OCI-LY7 (cell line): ENCODE measurements around the gene NIP7. TPM values are rescaled to one million over a fixed set of nuclear protein-coding genes. Genes with fewer than 3 reads are reported as not detected.

ENCODE experiments used
- BruUV-seq: library from RNA; stranded (reverse); fragments of 400-500 nt; replicated peaks from 2 replicates; lab custom pipeline; 2021; lab: Mats Ljungman, UMichigan
- CTCF ChIA-PET: fragments of 300-600 bp; sonication (Branson Sonifier 250); formaldehyde crosslinking; loops from one replicate; lab custom pipeline; 2022; ENCODE audit warnings: antibody characterized with exemption; ENCODE audit not compliant: unreplicated experiment; lab: Charles Lee
- POLR2A ChIA-PET: fragments of 300-600 bp; sonication (Branson Sonifier 250); formaldehyde crosslinking; loops from one replicate; lab custom pipeline; 2022; ENCODE audit warnings: antibody characterized with exemption; lab: Charles Lee
- DNase-seq: peaks from one replicate; pipeline ENCODE4 v3.0.0-alpha.2; 2015; ENCODE audit warnings: low spot score
- H2AFZ ChIP-seq: fragments of 200-600 bp; sonication (generic), shearing (Covaris generic); 2 replicates; pipeline ENCODE4 v1.6.1; 2014; ENCODE audit warnings: mild to moderate bottlenecking, antibody characterized with exemption, low read length, moderate library complexity
- H3K27ac ChIP-seq: fragments of 200-600 bp; sonication (generic); 2 replicates; pipeline ENCODE4 v1.5.1; 2014; ENCODE audit warnings: mixed run types, low read depth, mild to moderate bottlenecking, moderate library complexity, low read length, inconsistent platforms; ENCODE audit not compliant: poor library complexity, severe bottlenecking
- H3K36me3 ChIP-seq: fragments of 200-600 bp; sonication (generic); 2 replicates; pipeline ENCODE4 v1.6.1; 2014; ENCODE audit warnings: mild to moderate bottlenecking, antibody characterized with exemption, low read length, moderate library complexity, mixed read lengths; ENCODE audit not compliant: insufficient read depth
- H3K4me1 ChIP-seq: fragments of 200-600 bp; sonication (generic); 2 replicates; pipeline ENCODE4 v1.5.1; 2014; ENCODE audit warnings: mild to moderate bottlenecking, low read length; ENCODE audit not compliant: insufficient read depth, poor library complexity, severe bottlenecking
- H3K4me2 ChIP-seq: fragments of 200-600 bp; sonication (generic); 2 replicates; pipeline ENCODE4 v1.6.1; 2014; ENCODE audit warnings: mild to moderate bottlenecking, low read length
- H3K4me3 ChIP-seq: fragments of 200-600 bp; sonication (generic); 2 replicates; pipeline ENCODE4 v1.5.1; 2014; ENCODE audit warnings: mild to moderate bottlenecking, low read depth, low read length; ENCODE audit not compliant: poor library complexity, severe bottlenecking
- H3K79me2 ChIP-seq: fragments of 200-600 bp; sonication (generic); 2 replicates; pipeline ENCODE4 v1.6.1; 2016; ENCODE audit warnings: low read depth, mild to moderate bottlenecking, low read length, moderate library complexity, mixed read lengths; ENCODE audit not compliant: insufficient read depth
- H3K9me2 ChIP-seq: fragments of 200-600 bp; sonication (generic); 2 replicates; pipeline ENCODE4 v1.6.1; 2016; ENCODE audit warnings: mild to moderate bottlenecking, low read length, mixed read lengths; ENCODE audit not compliant: insufficient read depth
- H3K9me3 ChIP-seq: fragments of 200-600 bp; sonication (generic); 2 replicates; pipeline ENCODE4 v1.6.1; 2014; ENCODE audit warnings: mild to moderate bottlenecking, mixed run types, low read length, mixed read lengths
- H4K20me1 ChIP-seq: fragments of 200-600 bp; sonication (generic); 2 replicates; pipeline ENCODE4 v1.6.1; 2014; ENCODE audit warnings: mild to moderate bottlenecking, antibody characterized with exemption, low read length, moderate library complexity, mixed read lengths; ENCODE audit not compliant: insufficient read depth
- CTCF ChIP-seq: fragments of 200-600 bp; sonication (generic); conservative IDR thresholded peaks from 2 replicates; pipeline ENCODE4 v1.5.1; 2014; ENCODE audit warnings: mild to moderate bottlenecking, antibody characterized with exemption, low read length, moderate library complexity, mixed read lengths
- EZH2phosphoT487 ChIP-seq: fragments of 200-600 bp; sonication (generic); IDR thresholded peaks from 2 replicates; pipeline ENCODE4 v1.6.1; 2018; ENCODE audit warnings: low read depth, borderline replicate concordance, mild to moderate bottlenecking, mixed run types, antibody characterized with exemption, low read length, moderate library complexity, mixed read lengths
- intact Hi-C: fragments of 100-400 bp; cut with micrococcal nuclease; formaldehyde crosslinking; loops from one replicate; pipeline ENCODE4 v1.10.0; 2022; ENCODE audit not compliant: unreplicated experiment
- total RNA-seq, 2 experiments: library from RNA; depleted of rRNA in 1 of 2; stranded (reverse); fragments of >200 nt in 1 of 2; shearing (Covaris generic) in 1 of 2; gene quantifications; 2 replicates each; pipeline ENCODE4 v1.2.3, GENCODE V29; 2014 to 2022

Gene NIP7
- total RNA-seq, 2 experiments from 2014 or later = 39.7 to 49.1 TPM

DNA sequence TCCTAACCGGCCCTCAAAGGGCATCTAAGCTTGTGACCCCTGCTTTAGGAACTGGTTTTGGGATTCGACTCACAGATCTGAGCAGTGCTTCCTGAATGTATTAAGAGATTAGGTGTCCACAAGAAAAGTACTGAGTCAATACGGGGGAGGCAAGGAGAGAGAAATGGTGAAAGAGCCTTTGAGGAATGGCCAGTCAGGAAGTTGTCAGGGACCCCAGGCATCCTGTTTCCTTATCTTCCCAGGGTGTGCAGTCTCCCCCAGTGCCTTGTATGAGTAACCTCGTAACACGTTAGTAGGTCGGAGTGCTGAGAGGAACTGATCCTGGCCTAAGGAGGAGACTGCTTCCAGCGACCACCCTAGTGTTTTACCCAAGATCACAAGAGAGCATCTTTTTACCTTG, 28.4 kb downstream of the NIP7 start:
- Histone ChIP-seq H3K4me2 (no peak overlapping the region), H3K27ac (no peak overlapping the region), H3K36me3 (peaks cover 100% of the 10 kb centered on the region), H3K4me1 (peaks cover 36% of the 10 kb centered on the region), H3K9me3 (0 out of 2 replicates have a peak, but pooled peaks cover 3% of the 10 kb centered on the region), H3K79me2 (peaks cover 22% of the 10 kb centered on the region; the same call in 1 of the 2 replicates), H4K20me1 (no peaks in the 10 kb centered on the region), H2AFZ (no peak overlapping the region), H3K9me2 (no peaks in the 10 kb centered on the region), H3K4me3 (no peak overlapping the region)
- BruUV-seq = no TSS peak
- TF ChIP-seq EZH2phosphoT487 (no peak), CTCF (no peak)
- ChIA-PET CTCF (no interaction called here), POLR2A (no interaction called here)
- intact Hi-C loops = no loop called here
- no peak for DNase-seq

DNA sequence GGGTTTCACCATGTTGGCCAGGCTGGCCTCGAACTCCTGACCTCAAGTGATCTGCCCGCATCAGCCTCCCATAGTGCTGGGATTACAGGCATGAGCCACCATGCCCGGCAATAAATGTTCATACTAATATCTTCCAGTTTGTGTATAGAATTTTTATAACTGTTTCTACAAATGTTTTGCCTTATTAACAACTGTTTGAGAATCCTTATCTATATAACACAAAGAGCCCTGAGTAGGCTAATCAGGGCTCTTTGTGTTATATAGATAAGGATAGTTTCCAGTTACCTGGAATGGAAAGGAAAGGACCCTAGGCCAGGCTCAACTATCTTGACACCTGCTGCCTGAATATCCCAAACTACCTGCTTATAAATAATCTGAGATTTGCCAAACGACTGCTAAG, 29.3 kb downstream of the NIP7 start:
- H3K9me2 ChIP-seq = no peaks in the 10 kb centered on the region
- no peaks in the 10 kb centered on the region for H4K20me1 ChIP-seq
- no TSS peak for BruUV-seq
- H2AFZ ChIP-seq = no peak overlapping the region
- no peak overlapping the region for H3K4me2 ChIP-seq
- H3K36me3 ChIP-seq = peaks cover 99% of the 10 kb centered on the region
- no peak overlapping the region for H3K27ac ChIP-seq
- TF ChIP-seq EZH2phosphoT487 = no peak
- no peak for TF ChIP-seq CTCF
- ChIA-PET CTCF (no interaction called here), POLR2A (no interaction called here)
- DNase-seq = no peak
- H3K9me3 ChIP-seq = 0 out of 2 replicates have a peak, but pooled peaks cover 3% of the 10 kb centered on the region
- no peak overlapping the region for H3K4me3 ChIP-seq
- H3K79me2 ChIP-seq = peaks cover 31% of the 10 kb centered on the region; the same call in 1 of the 2 replicates
- intact Hi-C loops = no loop called here
- H3K4me1 ChIP-seq = peaks cover 45% of the 10 kb centered on the region

DNA sequence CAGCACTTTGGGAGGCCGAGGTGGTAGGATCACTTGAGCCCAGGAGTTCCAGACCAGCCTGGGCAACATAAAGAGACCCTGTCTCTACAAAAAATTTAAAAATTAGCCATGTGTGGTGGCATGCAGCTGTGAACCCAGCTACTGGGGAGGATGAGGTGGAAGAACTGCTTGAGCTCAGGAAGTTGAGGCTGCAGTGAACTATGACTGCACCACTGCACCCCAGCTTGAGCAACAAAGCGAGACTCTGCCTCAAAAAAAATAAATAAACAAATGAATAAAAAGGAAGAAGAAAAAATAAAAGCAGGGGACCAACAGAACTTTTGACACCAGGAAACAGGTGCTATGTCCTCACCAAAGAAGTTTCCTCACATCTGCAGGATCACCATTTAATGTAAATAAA, 32.0 kb downstream of the NIP7 start:
- Histone ChIP-seq H3K9me3 (0 out of 2 replicates have a peak, but pooled peaks cover 3% of the 10 kb centered on the region), H4K20me1 (no peaks in the 10 kb centered on the region), H3K4me2 (peak overlapping the region; percentile 60), H3K27ac (peak overlapping the region; percentile 92), H3K4me3 (peak overlapping the region; percentile 22), H2AFZ (no peak overlapping the region), H3K36me3 (peaks cover 95% of the 10 kb centered on the region), H3K79me2 (peaks cover 32% of the 10 kb centered on the region; the same call in 1 of the 2 replicates), H3K4me1 (peaks cover 46% of the 10 kb centered on the region), H3K9me2 (no peaks in the 10 kb centered on the region)
- ChIA-PET CTCF (no interaction called here), POLR2A (interaction anchor here (0.6 to 1.1 kb wide), 4 partner anchors 9 to 41 kb away, joined by 3 to 4 read pairs (median 4); partner anchors contain the start of genes PDF and TMED6)
- intact Hi-C loops = loop anchor here (1.0 kb wide), 1 partner anchor 41 kb away; the partner anchor contains the start of gene PDF
- BruUV-seq = no TSS peak
- peak; percentile 88 for DNase-seq
- no peak for TF ChIP-seq CTCF
- TF ChIP-seq EZH2phosphoT487 = no peak
